HCT116 (cell line): ENCODE measurements around the gene CLASP1. TPM values are rescaled to one million over a fixed set of nuclear protein-coding genes. Genes with fewer than 3 reads are reported as not detected.

Experiments
- ATAC-seq: fragments of 200-7000 bp; cut with Tn5 transposase; 2 replicates; pipeline ENCODE4 v1.9.1; 2020; ENCODE audit warnings: mild to moderate bottlenecking, moderate library complexity
- BruUV-seq: library from RNA; stranded (reverse); fragments of 400-500 nt; replicated peaks from 2 replicates; lab custom pipeline; 2021; lab: Mats Ljungman, UMichigan
- CTCF ChIA-PET: fragments of 300-600 bp; sonication (Branson Sonifier 250); formaldehyde crosslinking; loops from one replicate; lab custom pipeline; 2021; ENCODE audit warnings: antibody characterized with exemption; lab: Charles Lee
- POLR2A ChIA-PET: fragments of 300-600, 350-600 bp; sonication (Branson Sonifier 250); formaldehyde crosslinking; loops from one replicate; lab custom pipeline; 2021; ENCODE audit warnings: antibody characterized with exemption; lab: Charles Lee
- RAD21 ChIA-PET, 2 experiments: fragments of 300-600 bp; sonication (Branson Sonifier 250); formaldehyde crosslinking; loops; one replicate each; lab custom pipeline; 2023; ENCODE audit warnings: low total read pairs in 2 of 2; ENCODE audit not compliant: uncharacterized antibody in 2 of 2, unreplicated experiment in 2 of 2, low non-redundant PET in 1 of 2; lab: Charles Lee
- DNase-seq: peaks from one replicate; pipeline ENCODE4 v3.0.0-alpha.2; 2010; ENCODE audit warnings: low read depth, low spot score
- H2AFZ ChIP-seq: fragments of 200-600 bp; shearing (Covaris generic), sonication (generic); 2 replicates; pipeline ENCODE4 v1.6.1; 2017; ENCODE audit warnings: low read depth, mixed run types, mixed read lengths, antibody characterized with exemption, low read length; ENCODE audit not compliant: poor library complexity, severe bottlenecking
- H3K27ac ChIP-seq: 2 replicates; pipeline ENCODE4 v1.5.1; 2012; ENCODE audit warnings: low read depth, low read length
- H3K27me3 ChIP-seq: fragments of 200-600 bp; sonication (generic); 2 replicates; pipeline ENCODE4 v1.6.1; 2016; ENCODE audit warnings: mixed run types, low read length, mixed read lengths; ENCODE audit not compliant: insufficient read depth
- H3K36me3 ChIP-seq, 2 experiments: fragments of 200-500 bp in 1 of 2; fragments of 200-600 bp in 1 of 2; sonication (Bioruptor generic) in 1 of 2; sonication (generic) in 1 of 2; 2 replicates each; pipeline versions ENCODE4 v1.5.1 to v1.6.1; 2014 to 2016; ENCODE audit warnings: low read length in 2 of 2, inconsistent platforms in 1 of 2, mixed read lengths in 1 of 2, mixed run types in 1 of 2; ENCODE audit not compliant: insufficient read depth in 2 of 2, control insufficient read depth in 1 of 2
- H3K4me1 ChIP-seq, 2 experiments: fragments of 200-600 bp in 1 of 2; sonication (generic) in 1 of 2; 2 replicates each; pipeline versions ENCODE4 v1.5.1 to v1.6.1; 2012 to 2017; ENCODE audit warnings: low read length in 2 of 2, inconsistent platforms in 1 of 2, mild to moderate bottlenecking in 1 of 2, mixed read lengths in 1 of 2, mixed run types in 1 of 2, moderate library complexity in 1 of 2; ENCODE audit not compliant: insufficient read depth in 2 of 2, control insufficient read depth in 1 of 2
- H3K4me2 ChIP-seq: fragments of 200-600 bp; sonication (generic); 2 replicates; pipeline ENCODE4 v1.6.1; 2017; ENCODE audit warnings: mixed run types, low read length, mixed read lengths
- H3K4me3 ChIP-seq, 2 experiments: fragments of 200-600 bp in 1 of 2; sonication (generic) in 1 of 2; replicated peaks in 1 of 2; 2 replicates each; pipeline ENCODE4 v1.5.1; 2011 to 2016; ENCODE audit warnings: low read length in 2 of 2, control low read depth in 1 of 2, low read depth in 1 of 2, mild to moderate bottlenecking in 1 of 2, mixed read lengths in 1 of 2, mixed run types in 1 of 2
- H3K79me2 ChIP-seq: fragments of 200-600 bp; sonication (generic); 2 replicates; pipeline ENCODE4 v1.6.1; 2017; ENCODE audit warnings: mild to moderate bottlenecking, mixed run types, low read length, moderate library complexity, mixed read lengths; ENCODE audit not compliant: insufficient read depth
- H3K9ac ChIP-seq: fragments of 200-600 bp; sonication (generic); 2 replicates; pipeline ENCODE4 v1.6.1; 2016; ENCODE audit warnings: low read length, mixed read lengths
- H3K9me2 ChIP-seq: fragments of 200-600 bp; sonication (generic), shearing (Covaris generic); 2 replicates; pipeline ENCODE4 v1.6.1; 2017; ENCODE audit warnings: mixed run types, mild to moderate bottlenecking, moderate library complexity; ENCODE audit not compliant: insufficient read depth
- H3K9me3 ChIP-seq, 2 experiments: fragments of 200-500 bp in 1 of 2; fragments of 200-600 bp in 1 of 2; sonication (Bioruptor generic) in 1 of 2; sonication (generic) in 1 of 2; 2 replicates each; pipeline ENCODE4 v1.6.1; 2014 to 2017; ENCODE audit warnings: low read length in 2 of 2, mixed read lengths in 2 of 2, inconsistent platforms in 1 of 2, low read depth in 1 of 2, mild to moderate bottlenecking in 1 of 2, mixed run types in 1 of 2, moderate library complexity in 1 of 2; ENCODE audit not compliant: control insufficient read depth in 1 of 2, insufficient read depth in 1 of 2
- H4K20me1 ChIP-seq: fragments of 200-600 bp; sonication (generic), shearing (Covaris generic); 2 replicates; pipeline ENCODE4 v1.6.1; 2017; ENCODE audit warnings: mixed run types, mild to moderate bottlenecking, moderate library complexity; ENCODE audit not compliant: insufficient read depth
- ATF3 ChIP-seq: IDR thresholded peaks from 2 replicates; pipeline ENCODE4 v1.6.1; 2012
- EGR1 ChIP-seq: IDR thresholded peaks from 2 replicates; pipeline ENCODE4 v1.6.1; 2012; ENCODE audit warnings: low read depth
- ELF1 ChIP-seq: IDR thresholded peaks from 2 replicates; pipeline ENCODE4 v1.6.1; 2012; ENCODE audit warnings: low read depth, borderline replicate concordance
- EZH2 ChIP-seq: fragments of 200-600 bp; sonication (generic); IDR thresholded peaks from 2 replicates; pipeline ENCODE4 v1.6.1; 2017; ENCODE audit warnings: antibody characterized with exemption, mixed run types
- SRF ChIP-seq: IDR thresholded peaks from 2 replicates; pipeline ENCODE4 v1.6.1; 2012; ENCODE audit warnings: low read depth
- TCF7L2 ChIP-seq: IDR thresholded peaks from 2 replicates; pipeline ENCODE4 v1.7.0; 2011; ENCODE audit warnings: borderline replicate concordance, inconsistent platforms; ENCODE audit not compliant: insufficient read depth, insufficient read length; ENCODE audit errors: extremely low read depth
- ZNF274 ChIP-seq: fragments of 200-500 bp; sonication (Bioruptor generic); IDR thresholded peaks from 2 replicates; pipeline ENCODE4 v1.6.1; 2014; ENCODE audit warnings: mild to moderate bottlenecking, low read depth, low read length, inconsistent platforms
- intact Hi-C: fragments of 100-400 bp; cut with micrococcal nuclease; formaldehyde crosslinking; loops from 2 replicates; pipeline ENCODE4 v1.10.0; 2022
- total RNA-seq: library from RNA; stranded (reverse); gene quantifications from one replicate; pipeline ENCODE4 v1.2.1, GENCODE V29; 2021; ENCODE audit not compliant: unreplicated experiment
- TF ChIP-seq, protein P1 (sequence below): IDR thresholded peaks from 2 replicates; pipeline ENCODE4 v1.6.1; 2012

CLASP1 gene
- total RNA-seq, 1 experiment from 2014 or later = 41.9 TPM

GRCh38 chr2:121633463-121633862 is 15.8 kb downstream of the CLASP1 start:
- RAD21 ChIA-PET = no interaction called here

DNA sequence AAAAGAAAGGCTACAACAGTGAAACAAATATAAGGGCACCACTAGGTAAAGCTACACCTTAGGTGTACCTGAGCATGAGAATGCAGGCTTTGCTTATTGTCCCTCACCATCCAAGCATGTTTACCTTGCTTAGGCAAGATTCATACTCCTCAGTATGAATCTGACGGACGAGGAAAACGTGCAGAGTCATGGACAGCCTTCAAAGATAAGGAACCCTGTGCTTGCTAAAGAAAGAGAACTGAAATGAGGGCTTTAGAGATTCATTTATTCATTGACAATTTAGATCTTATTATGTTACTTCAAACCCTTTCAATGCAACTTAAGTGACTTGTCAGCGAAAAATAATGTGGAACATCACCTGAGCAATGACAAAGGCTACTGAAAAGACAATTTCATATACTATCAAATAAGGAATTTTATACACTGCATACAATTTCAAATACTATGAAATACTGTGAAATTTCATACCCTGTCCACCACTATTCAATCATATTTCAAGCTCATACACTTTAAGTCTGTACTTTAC is 21.7 kb downstream of the CLASP1 start:
- Histone ChIP-seq H3K4me2 (no peak overlapping the region), H3K4me1 (no peaks in the 10 kb centered on the region), H2AFZ (no peak overlapping the region), H3K36me3 (no peaks in the 10 kb centered on the region), H3K4me3 (no peak overlapping the region)
- POLR2A ChIA-PET = no interaction called here
- BruUV-seq = no TSS peak
- CTCF ChIA-PET = no interaction called here
- intact Hi-C loops = no loop called here
- TF ChIP-seq ZNF274 = no peak
- TF ChIP-seq, all 23 proteins: peak for 0
- Histone ChIP-seq H3K9ac (no peak overlapping the region), H3K27ac (no peak overlapping the region), H3K9me2 (no peaks in the 10 kb centered on the region), H4K20me1 (no peaks in the 10 kb centered on the region), H3K9me3 (no peaks in the 10 kb centered on the region), H3K27me3 (no peaks in the 10 kb centered on the region), H3K79me2 (peaks cover 54% of the 10 kb centered on the region)
- ATAC-seq = no peak
- RAD21 ChIA-PET = no interaction called here
- no peak for DNase-seq

More at GRCh38 chr2:121633463-121633862, 15.8 kb downstream of the CLASP1 start:
- Histone ChIP-seq H3K79me2 (peaks cover 65% of the 10 kb centered on the region), H3K4me1 (peaks cover 19 to 20% of the 10 kb centered on the region in 2 experiments), H3K4me3 (no peak overlapping the region), H3K36me3 (no peaks in the 10 kb centered on the region), H3K27ac (no peak overlapping the region), H3K9me3 (no peaks in the 10 kb centered on the region), H2AFZ (no peak overlapping the region), H3K9ac (no peak overlapping the region), H3K27me3 (no peaks in the 10 kb centered on the region), H3K9me2 (no peaks in the 10 kb centered on the region), H3K4me2 (no peak overlapping the region), H4K20me1 (no peaks in the 10 kb centered on the region)
- ChIA-PET POLR2A (interaction anchor here (1.1 to 1.2 kb wide), 2 partner anchors 16 to 558 kb away, joined by 3 read pairs; no protein-coding TSS in a partner anchor), CTCF (no interaction called here)
- intact Hi-C loops = no loop called here
- TF ChIP-seq ZNF274 = no peak
- no peak for TF ChIP-seq ATF3
- no peak for TF ChIP-seq SRF
- TF ChIP-seq EGR1 = no peak
- no peak for TF ChIP-seq ELF1
- TF ChIP-seq, protein P1, sequence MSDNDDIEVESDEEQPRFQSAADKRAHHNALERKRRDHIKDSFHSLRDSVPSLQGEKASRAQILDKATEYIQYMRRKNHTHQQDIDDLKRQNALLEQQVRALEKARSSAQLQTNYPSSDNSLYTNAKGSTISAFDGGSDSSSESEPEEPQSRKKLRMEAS = no peak
- TF ChIP-seq EZH2 = no peak
- TF ChIP-seq TCF7L2 = no peak
- BruUV-seq = no TSS peak
- ATAC-seq (no peak), DNase-seq (no peak)
